ENCODE data around the gene PDXP.

DNA sequence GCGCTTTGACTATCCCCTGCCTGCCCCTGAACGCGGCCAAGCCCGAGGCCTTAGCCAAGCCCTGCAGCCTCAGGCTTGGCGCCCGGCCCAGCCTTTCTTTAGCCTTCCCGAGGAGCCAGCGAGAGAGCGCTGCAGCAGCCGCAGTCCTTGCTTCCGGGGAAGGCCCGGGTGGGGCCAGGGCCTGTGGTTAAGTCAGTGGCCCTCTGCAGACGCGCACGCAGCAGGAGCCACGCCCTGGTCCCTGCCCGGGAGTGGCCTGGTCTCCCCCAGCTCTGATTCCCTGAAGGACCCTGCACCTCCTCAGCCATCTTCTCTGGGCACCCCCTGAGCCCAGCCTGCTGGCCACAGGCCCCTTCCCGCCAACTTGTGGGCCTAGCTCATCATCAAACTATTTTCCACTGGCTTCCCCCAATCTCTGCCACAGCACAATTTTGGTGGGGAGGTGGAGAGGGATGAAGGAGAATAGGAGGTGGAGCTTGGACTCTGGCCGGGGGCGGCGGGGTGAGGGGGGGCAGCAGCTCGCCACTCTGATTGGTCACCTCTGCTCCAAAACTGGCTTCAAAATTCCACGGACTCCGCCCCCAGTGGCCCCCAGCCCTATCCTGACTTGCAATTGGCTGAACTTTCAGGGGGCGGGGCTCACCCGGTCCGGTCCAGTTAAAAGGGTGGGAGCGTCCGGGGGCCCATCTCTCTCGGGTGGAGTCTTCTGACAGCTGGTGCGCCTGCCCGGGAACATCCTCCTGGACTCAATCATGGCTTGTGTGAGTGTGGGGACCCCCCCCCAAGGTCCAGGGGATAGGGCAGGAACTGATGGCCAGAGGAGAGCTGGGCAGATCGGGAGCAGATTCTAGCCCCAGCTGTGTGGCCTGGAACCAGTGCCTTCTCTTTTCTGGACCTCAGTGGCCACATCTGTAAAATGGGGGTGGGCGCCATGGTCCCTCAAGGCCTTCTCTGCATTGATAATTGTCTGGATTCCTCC is 16.7 kb downstream of the PDXP start, which contains the start of gene LGALS1:
- TF ChIP-seq, protein P1, sequence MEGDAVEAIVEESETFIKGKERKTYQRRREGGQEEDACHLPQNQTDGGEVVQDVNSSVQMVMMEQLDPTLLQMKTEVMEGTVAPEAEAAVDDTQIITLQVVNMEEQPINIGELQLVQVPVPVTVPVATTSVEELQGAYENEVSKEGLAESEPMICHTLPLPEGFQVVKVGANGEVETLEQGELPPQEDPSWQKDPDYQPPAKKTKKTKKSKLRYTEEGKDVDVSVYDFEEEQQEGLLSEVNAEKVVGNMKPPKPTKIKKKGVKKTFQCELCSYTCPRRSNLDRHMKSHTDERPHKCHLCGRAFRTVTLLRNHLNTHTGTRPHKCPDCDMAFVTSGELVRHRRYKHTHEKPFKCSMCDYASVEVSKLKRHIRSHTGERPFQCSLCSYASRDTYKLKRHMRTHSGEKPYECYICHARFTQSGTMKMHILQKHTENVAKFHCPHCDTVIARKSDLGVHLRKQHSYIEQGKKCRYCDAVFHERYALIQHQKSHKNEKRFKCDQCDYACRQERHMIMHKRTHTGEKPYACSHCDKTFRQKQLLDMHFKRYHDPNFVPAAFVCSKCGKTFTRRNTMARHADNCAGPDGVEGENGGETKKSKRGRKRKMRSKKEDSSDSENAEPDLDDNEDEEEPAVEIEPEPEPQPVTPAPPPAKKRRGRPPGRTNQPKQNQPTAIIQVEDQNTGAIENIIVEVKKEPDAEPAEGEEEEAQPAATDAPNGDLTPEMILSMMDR (conservative IDR thresholded peaks at IDR 0.05; ENCODE audit: low read depth in 2 of 2) = no peak
- TF ChIP-seq EZH2 (IDR thresholded peaks at IDR 0.05; ENCODE audit: low read depth, unreplicated experiment) (no peak), POLR2AphosphoS5 (IDR thresholded peaks at IDR 0.05; ENCODE audit: low read depth) (peak; percentile 36; the same call in 1 of the 2 replicates), EZH2phosphoT487 (IDR thresholded peaks at IDR 0.05; ENCODE audit: unreplicated experiment) (no peak), CREB1 (CRISPR knock-in tag; IDR thresholded peaks at IDR 0.05; ENCODE audit: low read depth) (no peak), JUNB (IDR thresholded peaks at IDR 0.05; ENCODE audit: unreplicated experiment) (no peak), STAT1 (IDR thresholded peaks at IDR 0.05; ENCODE audit: unreplicated experiment) (no peak), ZNF331 (CRISPR knock-in tag; IDR thresholded peaks at IDR 0.05; ENCODE audit: low read depth) (no peak), ZNF114 (CRISPR knock-in tag; IDR thresholded peaks at IDR 0.05) (no peak)
- TF ChIP-seq, protein P2, sequence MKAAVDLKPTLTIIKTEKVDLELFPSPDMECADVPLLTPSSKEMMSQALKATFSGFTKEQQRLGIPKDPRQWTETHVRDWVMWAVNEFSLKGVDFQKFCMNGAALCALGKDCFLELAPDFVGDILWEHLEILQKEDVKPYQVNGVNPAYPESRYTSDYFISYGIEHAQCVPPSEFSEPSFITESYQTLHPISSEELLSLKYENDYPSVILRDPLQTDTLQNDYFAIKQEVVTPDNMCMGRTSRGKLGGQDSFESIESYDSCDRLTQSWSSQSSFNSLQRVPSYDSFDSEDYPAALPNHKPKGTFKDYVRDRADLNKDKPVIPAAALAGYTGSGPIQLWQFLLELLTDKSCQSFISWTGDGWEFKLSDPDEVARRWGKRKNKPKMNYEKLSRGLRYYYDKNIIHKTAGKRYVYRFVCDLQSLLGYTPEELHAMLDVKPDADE (IDR thresholded peaks at IDR 0.05) = no peak
- TF ChIP-seq, protein P3, sequence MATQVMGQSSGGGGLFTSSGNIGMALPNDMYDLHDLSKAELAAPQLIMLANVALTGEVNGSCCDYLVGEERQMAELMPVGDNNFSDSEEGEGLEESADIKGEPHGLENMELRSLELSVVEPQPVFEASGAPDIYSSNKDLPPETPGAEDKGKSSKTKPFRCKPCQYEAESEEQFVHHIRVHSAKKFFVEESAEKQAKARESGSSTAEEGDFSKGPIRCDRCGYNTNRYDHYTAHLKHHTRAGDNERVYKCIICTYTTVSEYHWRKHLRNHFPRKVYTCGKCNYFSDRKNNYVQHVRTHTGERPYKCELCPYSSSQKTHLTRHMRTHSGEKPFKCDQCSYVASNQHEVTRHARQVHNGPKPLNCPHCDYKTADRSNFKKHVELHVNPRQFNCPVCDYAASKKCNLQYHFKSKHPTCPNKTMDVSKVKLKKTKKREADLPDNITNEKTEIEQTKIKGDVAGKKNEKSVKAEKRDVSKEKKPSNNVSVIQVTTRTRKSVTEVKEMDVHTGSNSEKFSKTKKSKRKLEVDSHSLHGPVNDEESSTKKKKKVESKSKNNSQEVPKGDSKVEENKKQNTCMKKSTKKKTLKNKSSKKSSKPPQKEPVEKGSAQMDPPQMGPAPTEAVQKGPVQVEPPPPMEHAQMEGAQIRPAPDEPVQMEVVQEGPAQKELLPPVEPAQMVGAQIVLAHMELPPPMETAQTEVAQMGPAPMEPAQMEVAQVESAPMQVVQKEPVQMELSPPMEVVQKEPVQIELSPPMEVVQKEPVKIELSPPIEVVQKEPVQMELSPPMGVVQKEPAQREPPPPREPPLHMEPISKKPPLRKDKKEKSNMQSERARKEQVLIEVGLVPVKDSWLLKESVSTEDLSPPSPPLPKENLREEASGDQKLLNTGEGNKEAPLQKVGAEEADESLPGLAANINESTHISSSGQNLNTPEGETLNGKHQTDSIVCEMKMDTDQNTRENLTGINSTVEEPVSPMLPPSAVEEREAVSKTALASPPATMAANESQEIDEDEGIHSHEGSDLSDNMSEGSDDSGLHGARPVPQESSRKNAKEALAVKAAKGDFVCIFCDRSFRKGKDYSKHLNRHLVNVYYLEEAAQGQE (IDR thresholded peaks at IDR 0.05; ENCODE audit: unreplicated experiment) = no peak

Data from GM23338 (cell line).